BJ (cell line): Measurements from ENCODE around the gene PHC2. TPM values are rescaled to one million over a fixed set of nuclear protein-coding genes. Genes with fewer than 3 reads are reported as not detected.

Source experiments
- CTCF ChIA-PET: fragments of 350-600 bp; formaldehyde crosslinking; extraction: SDS; loops from one replicate; lab custom pipeline; 2021; ENCODE audit warnings: antibody characterized with exemption, inconsistent platforms; lab: Yijun Ruan, JAX
- POLR2A ChIA-PET: fragments of 300-600 bp; sonication (Branson Sonifier 250); formaldehyde crosslinking; extraction: SDS; loops from one replicate; lab custom pipeline; 2021; ENCODE audit warnings: antibody characterized with exemption; lab: Charles Lee
- DNase-seq: peaks from one replicate; pipeline ENCODE4 v3.0.0-alpha.2; 2011; ENCODE audit warnings: low read depth
- H3K27me3 ChIP-seq: 2 replicates; pipeline ENCODE4 v1.6.0; 2011; ENCODE audit warnings: low read length; ENCODE audit not compliant: control insufficient read depth, insufficient read depth
- H3K36me3 ChIP-seq: 2 replicates; pipeline ENCODE4 v1.5.1; 2011; ENCODE audit warnings: low read length; ENCODE audit not compliant: control insufficient read depth, insufficient read depth
- H3K4me3 ChIP-seq: 2 replicates; pipeline ENCODE4 v1.5.1; 2011; ENCODE audit warnings: low read depth, mild to moderate bottlenecking, control low read depth, low read length
- polyA plus RNA-seq: library from polyadenylated mRNA; depleted of rRNA; stranded (reverse); fragments of >200 nt; gene quantifications from 2 replicates; pipeline ENCODE4 v1.2.3, GENCODE V29; 2011
- TF ChIP-seq, protein P1 (sequence below): IDR thresholded peaks from 2 replicates; pipeline ENCODE4 v1.5.1; 2011; ENCODE audit warnings: low read depth, mild to moderate bottlenecking, control low read depth, inconsistent platforms, low read length, moderate library complexity; ENCODE audit not compliant: insufficient read depth

PHC2 gene
- polyA plus RNA-seq, 1 experiment: 62.0 TPM

DNA sequence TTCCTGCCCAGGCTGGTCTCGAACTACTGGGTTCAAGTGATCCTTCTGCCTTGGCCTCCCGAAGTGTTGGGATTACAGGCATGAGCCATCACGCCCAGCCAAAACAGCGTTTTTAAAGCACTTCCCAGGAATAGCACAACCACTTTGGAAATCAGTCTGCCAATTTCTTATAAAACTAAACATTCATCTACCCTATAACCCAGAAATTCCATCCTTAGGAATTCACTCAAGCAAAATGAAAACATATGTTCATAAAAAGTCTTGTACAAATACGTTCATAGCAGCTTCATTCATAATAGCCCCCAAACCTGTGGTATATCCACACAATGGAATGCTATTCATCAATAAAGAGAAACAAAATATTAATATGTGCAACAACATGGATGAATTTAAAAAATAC lies 36.1 kb downstream of the PHC2 start:
- ChIA-PET CTCF (no interaction called here), POLR2A (no interaction called here)
- TF ChIP-seq, protein P1, sequence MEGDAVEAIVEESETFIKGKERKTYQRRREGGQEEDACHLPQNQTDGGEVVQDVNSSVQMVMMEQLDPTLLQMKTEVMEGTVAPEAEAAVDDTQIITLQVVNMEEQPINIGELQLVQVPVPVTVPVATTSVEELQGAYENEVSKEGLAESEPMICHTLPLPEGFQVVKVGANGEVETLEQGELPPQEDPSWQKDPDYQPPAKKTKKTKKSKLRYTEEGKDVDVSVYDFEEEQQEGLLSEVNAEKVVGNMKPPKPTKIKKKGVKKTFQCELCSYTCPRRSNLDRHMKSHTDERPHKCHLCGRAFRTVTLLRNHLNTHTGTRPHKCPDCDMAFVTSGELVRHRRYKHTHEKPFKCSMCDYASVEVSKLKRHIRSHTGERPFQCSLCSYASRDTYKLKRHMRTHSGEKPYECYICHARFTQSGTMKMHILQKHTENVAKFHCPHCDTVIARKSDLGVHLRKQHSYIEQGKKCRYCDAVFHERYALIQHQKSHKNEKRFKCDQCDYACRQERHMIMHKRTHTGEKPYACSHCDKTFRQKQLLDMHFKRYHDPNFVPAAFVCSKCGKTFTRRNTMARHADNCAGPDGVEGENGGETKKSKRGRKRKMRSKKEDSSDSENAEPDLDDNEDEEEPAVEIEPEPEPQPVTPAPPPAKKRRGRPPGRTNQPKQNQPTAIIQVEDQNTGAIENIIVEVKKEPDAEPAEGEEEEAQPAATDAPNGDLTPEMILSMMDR: no peak
- Histone ChIP-seq H3K27me3 (no peaks in the 10 kb centered on the region), H3K36me3 (no peaks in the 10 kb centered on the region), H3K4me3 (no peak overlapping the region)
- peak; percentile 64 for DNase-seq

DNA sequence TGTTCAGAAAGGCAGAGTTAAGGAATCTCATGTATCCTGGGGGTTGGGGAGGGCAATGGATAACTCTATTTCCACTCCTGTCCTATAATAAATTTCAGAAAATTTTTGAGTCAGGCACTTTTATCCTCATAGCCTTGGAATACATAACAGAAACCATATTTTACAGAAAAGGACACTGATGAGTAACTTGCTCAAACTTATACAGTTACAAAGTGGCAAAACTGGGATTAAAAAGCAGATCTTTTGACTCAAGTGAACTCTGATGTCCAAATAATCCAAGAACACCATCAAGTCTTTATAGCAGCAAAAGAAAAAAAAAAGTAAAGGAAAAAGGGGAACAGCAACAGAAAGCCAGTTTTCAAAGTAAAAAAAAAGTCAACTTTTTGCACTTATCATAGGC lies 36.9 kb downstream of the PHC2 start:
- TF ChIP-seq, protein P1: no peak
- POLR2A ChIA-PET: no interaction called here
- Histone ChIP-seq H3K36me3 (no peaks in the 10 kb centered on the region), H3K27me3 (no peaks in the 10 kb centered on the region), H3K4me3 (no peak overlapping the region)
- CTCF ChIA-PET: no interaction called here
- DNase-seq: no peak

DNA sequence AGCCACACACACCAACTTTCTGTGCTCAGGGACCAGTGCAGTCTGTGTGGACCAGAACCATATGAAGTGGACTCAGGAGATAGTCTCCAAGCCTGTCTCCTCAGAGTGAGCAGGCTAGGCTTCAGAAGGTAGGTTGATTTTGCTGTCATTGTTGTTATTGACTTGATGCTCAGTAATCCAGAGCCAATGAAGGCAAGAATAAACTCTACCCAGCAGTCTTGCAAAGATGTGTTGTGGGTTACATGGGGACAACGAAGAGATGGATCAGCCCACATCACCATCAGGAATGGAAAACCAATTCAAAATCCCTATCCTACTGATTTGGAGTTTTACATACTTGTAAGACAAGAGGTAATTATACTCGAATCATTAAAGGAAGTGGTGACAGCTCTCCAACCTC lies 37.4 kb downstream of the PHC2 start:
- POLR2A ChIA-PET: no interaction called here
- CTCF ChIA-PET: no interaction called here
- H3K4me3 ChIP-seq: no peak overlapping the region
- DNase-seq: no peak
- H3K27me3 ChIP-seq: no peaks in the 10 kb centered on the region
- no peaks in the 10 kb centered on the region for H3K36me3 ChIP-seq
- TF ChIP-seq, protein P1: no peak

DNA sequence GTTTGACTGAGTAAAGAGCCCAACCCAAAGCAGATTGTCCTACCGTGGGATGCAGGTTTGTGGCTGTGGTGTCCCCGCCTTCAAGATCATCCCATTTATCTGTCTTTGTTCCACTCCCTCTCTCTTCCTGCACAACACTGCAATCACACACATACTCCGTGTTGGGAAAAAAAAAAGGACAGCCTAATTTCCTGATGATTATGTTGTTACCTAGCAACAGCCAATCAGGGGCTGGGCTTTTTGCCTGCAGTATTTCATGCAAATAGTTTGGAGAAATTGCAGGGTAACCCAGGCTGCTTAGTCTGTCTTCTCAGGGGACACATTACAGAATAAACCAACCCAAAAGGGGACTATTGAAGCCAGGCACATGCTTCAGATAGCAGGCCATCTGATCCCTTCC lies 38.3 kb downstream of the PHC2 start:
- TF ChIP-seq, protein P1: no peak
- DNase-seq: no peak

DNA sequence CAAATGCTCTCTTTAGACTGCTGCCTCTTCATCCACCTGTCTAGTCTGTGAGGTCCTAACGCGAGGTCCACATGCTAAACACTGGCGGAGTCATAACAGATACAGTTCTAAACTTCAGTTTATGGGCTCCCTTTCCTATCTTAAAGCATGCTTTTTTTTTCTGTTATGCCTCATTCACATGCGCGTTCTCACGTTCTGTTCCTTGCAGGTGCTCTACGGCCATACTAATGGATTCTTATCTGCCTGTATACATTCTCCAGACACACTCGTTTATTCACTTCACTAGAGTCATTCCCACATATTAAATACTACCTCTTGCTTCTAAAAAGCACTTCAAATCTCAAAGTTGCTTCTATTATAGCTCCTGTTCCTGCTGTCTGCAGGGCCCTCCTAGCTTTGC lies 38.7 kb downstream of the PHC2 start:
- no peak for DNase-seq
- ChIA-PET POLR2A (no interaction called here), CTCF (interaction anchor here (0.7 to 1.6 kb wide), 3 partner anchors 41 to 290 kb away, joined by 4 to 5 read pairs (median 5); no protein-coding TSS in a partner anchor)
- Histone ChIP-seq H3K4me3 (no peak overlapping the region), H3K36me3 (no peaks in the 10 kb centered on the region), H3K27me3 (no peaks in the 10 kb centered on the region)
- TF ChIP-seq, protein P1: no peak

More for the DNA sequence above, 38.3 kb downstream of the PHC2 start:
- ChIA-PET POLR2A (no interaction called here), CTCF (interaction anchor here (1.6 kb wide), 1 partner anchor 79 kb away, joined by 5 read pairs; no protein-coding TSS in a partner anchor)
- no peaks in the 10 kb centered on the region for H3K27me3 ChIP-seq
- no peaks in the 10 kb centered on the region for H3K36me3 ChIP-seq
- no peak overlapping the region for H3K4me3 ChIP-seq
